IMR-90 (cell line): ENCODE measurements around the gene TMEM259. TPM values are rescaled to one million over a fixed set of nuclear protein-coding genes. Genes with fewer than 3 reads are reported as not detected.

Source experiments
- ATAC-seq: fragments of 200-7000 bp; cut with Tn5 transposase; 2 replicates; pipeline ENCODE4 v1.9.1; 2020; ENCODE audit warnings: low read depth, mild to moderate bottlenecking, moderate library complexity
- BruUV-seq: library from RNA; stranded (reverse); fragments of 400-500 nt; replicated peaks from 2 replicates; lab custom pipeline; 2021; lab: Mats Ljungman, UMichigan
- CTCF ChIA-PET: fragments of 300-600 bp; formaldehyde crosslinking; extraction: SDS; loops from one replicate; lab custom pipeline; 2021; ENCODE audit warnings: antibody characterized with exemption; lab: Yijun Ruan, JAX
- POLR2A ChIA-PET: fragments of 300-600 bp; sonication (Branson Sonifier 250); formaldehyde crosslinking; loops from one replicate; lab custom pipeline; 2022; ENCODE audit warnings: antibody characterized with exemption; ENCODE audit not compliant: unreplicated experiment; lab: Charles Lee
- DNase-seq: peaks from one replicate; pipeline ENCODE4 v3.0.0; 2013
- H2AFZ ChIP-seq: replicated peaks from 2 replicates; pipeline ENCODE3; 2013; ENCODE audit warnings: low read length, mild to moderate bottlenecking; ENCODE audit not compliant: poor library complexity
- H2AK5ac ChIP-seq: 2 replicates; pipeline ENCODE4 v1.6.1; 2013; ENCODE audit warnings: low read depth, low read length, inconsistent platforms
- H2AK9ac ChIP-seq: replicated peaks from 2 replicates; pipeline ENCODE3; 2013; ENCODE audit warnings: mild to moderate bottlenecking, low read depth, low read length, moderate library complexity; ENCODE audit not compliant: poor library complexity
- H2BK120ac ChIP-seq: 2 replicates; pipeline ENCODE4 v1.6.1; 2013; ENCODE audit warnings: low read depth, low read length, inconsistent platforms
- H2BK15ac ChIP-seq: 3 replicates; pipeline ENCODE4 v1.6.1; 2013; ENCODE audit warnings: low read depth, low read length, inconsistent platforms
- H2BK20ac ChIP-seq: 2 replicates; pipeline ENCODE4 v1.6.1; 2013; ENCODE audit warnings: low read depth, mild to moderate bottlenecking, inconsistent platforms, low read length, moderate library complexity
- H2BK5ac ChIP-seq: 2 replicates; pipeline ENCODE4 v1.6.1; 2013; ENCODE audit warnings: mild to moderate bottlenecking, low read depth, low read length, inconsistent platforms; ENCODE audit not compliant: poor library complexity, severe bottlenecking
- H3K14ac ChIP-seq: replicated peaks from 2 replicates; pipeline ENCODE4 v1.6.1; 2013; ENCODE audit warnings: low read depth, low read length, inconsistent platforms
- H3K18ac ChIP-seq: 2 replicates; pipeline ENCODE4 v1.6.1; 2013; ENCODE audit warnings: low read depth, low read length, control low read depth
- H3K23ac ChIP-seq: 2 replicates; pipeline ENCODE4 v1.6.1; 2013; ENCODE audit warnings: low read depth, low read length, inconsistent platforms
- H3K27ac ChIP-seq: 2 replicates; pipeline ENCODE4 v1.5.1; 2013; ENCODE audit warnings: mild to moderate bottlenecking, control low read depth, low read length; ENCODE audit not compliant: insufficient read depth
- H3K27me3 ChIP-seq: 2 replicates; pipeline ENCODE4 v1.6.1; 2013; ENCODE audit warnings: low read length; ENCODE audit not compliant: control insufficient read depth, insufficient read depth
- H3K36me3 ChIP-seq: 2 replicates; pipeline ENCODE4 v1.6.1; 2013; ENCODE audit warnings: low read length, mixed read lengths; ENCODE audit not compliant: control insufficient read depth, insufficient read depth
- H3K4ac ChIP-seq: 2 replicates; pipeline ENCODE4 v1.6.1; 2013; ENCODE audit warnings: low read depth, low read length, inconsistent platforms
- H3K4me1 ChIP-seq: 2 replicates; pipeline ENCODE4 v1.6.1; 2013; ENCODE audit warnings: low read length, mixed read lengths; ENCODE audit not compliant: control insufficient read depth, insufficient read depth
- H3K4me2 ChIP-seq: 2 replicates; pipeline ENCODE4 v1.6.1; 2013; ENCODE audit warnings: low read depth, mild to moderate bottlenecking, control low read depth, low read length, moderate library complexity
- H3K4me3 ChIP-seq: 2 replicates; pipeline ENCODE4 v1.5.1; 2013; ENCODE audit warnings: low read depth, mild to moderate bottlenecking, control low read depth, low read length, moderate library complexity; ENCODE audit not compliant: insufficient read depth
- H3K56ac ChIP-seq: 2 replicates; pipeline ENCODE4 v1.6.1; 2013; ENCODE audit warnings: low read length, inconsistent platforms; ENCODE audit not compliant: insufficient read depth; ENCODE audit errors: extremely low read depth
- H3K79me1 ChIP-seq, 2 experiments: 2 replicates each; pipeline ENCODE4 v1.6.1; 2013; ENCODE audit warnings: low read length in 2 of 2, inconsistent platforms in 1 of 2, low read depth in 1 of 2
- H3K9ac ChIP-seq: 2 replicates; pipeline ENCODE4 v1.6.1; 2013; ENCODE audit warnings: low read depth, low read length, control low read depth
- H3K9me1 ChIP-seq: 2 replicates; pipeline ENCODE4 v1.6.1; 2013; ENCODE audit warnings: low read length, inconsistent platforms; ENCODE audit not compliant: insufficient read depth
- H3K9me3 ChIP-seq: 2 replicates; pipeline ENCODE4 v1.6.1; 2013; ENCODE audit warnings: low read length; ENCODE audit not compliant: control insufficient read depth, insufficient read depth
- H4K20me1 ChIP-seq: 2 replicates; pipeline ENCODE4 v1.6.1; 2013; ENCODE audit warnings: low read length, inconsistent platforms; ENCODE audit not compliant: insufficient read depth
- H4K5ac ChIP-seq: 2 replicates; pipeline ENCODE4 v1.6.1; 2013; ENCODE audit warnings: mild to moderate bottlenecking, low read depth, low read length, control low read depth
- H4K8ac ChIP-seq, 2 experiments: 2 replicates each; pipeline ENCODE4 v1.6.1; 2013; ENCODE audit warnings: low read depth in 2 of 2, low read length in 2 of 2, control low read depth in 1 of 2, inconsistent platforms in 1 of 2
- H4K91ac ChIP-seq: 2 replicates; pipeline ENCODE4 v1.6.1; 2013; ENCODE audit warnings: low read depth, low read length, inconsistent platforms; ENCODE audit not compliant: insufficient read depth
- BHLHE40 ChIP-seq: fragments of 150-350 bp; IDR thresholded peaks from 2 replicates; pipeline ENCODE4 v1.6.1; 2016; ENCODE audit warnings: mild to moderate bottlenecking, low read depth, low read length
- CEBPB ChIP-seq: IDR thresholded peaks from 2 replicates; pipeline ENCODE4 v1.6.1; 2012; ENCODE audit warnings: low read depth, low read length, improper control_type of control experiment
- CHD1 ChIP-seq: IDR thresholded peaks from 2 replicates; pipeline ENCODE4 v1.6.1; 2012; ENCODE audit warnings: low read depth, low read length, improper control_type of control experiment
- FOS ChIP-seq: fragments of 150-350 bp; IDR thresholded peaks from 2 replicates; pipeline ENCODE4 v1.6.1; 2016; ENCODE audit warnings: low read depth, low read length
- MAFK ChIP-seq: IDR thresholded peaks from 2 replicates; pipeline ENCODE4 v1.6.1; 2012; ENCODE audit warnings: low read depth, low read length, improper control_type of control experiment
- MAZ ChIP-seq: IDR thresholded peaks from 2 replicates; pipeline ENCODE4 v1.6.1; 2012; ENCODE audit warnings: low read depth, mild to moderate bottlenecking, low read length, improper control_type of control experiment, moderate library complexity, borderline replicate concordance
- MXI1 ChIP-seq: IDR thresholded peaks from 2 replicates; pipeline ENCODE4 v1.6.1; 2012; ENCODE audit warnings: low read depth, mild to moderate bottlenecking, low read length, moderate library complexity, borderline replicate concordance
- NFE2L2 ChIP-seq: fragments of 150-350 bp; IDR thresholded peaks from 2 replicates; pipeline ENCODE4 v1.6.1; 2016; ENCODE audit warnings: low read depth, mild to moderate bottlenecking, low read length
- POLR2A ChIP-seq: IDR thresholded peaks from 2 replicates; pipeline ENCODE4 v1.6.1; 2012; ENCODE audit warnings: mild to moderate bottlenecking, low read depth, low read length
- RCOR1 ChIP-seq: IDR thresholded peaks from 2 replicates; pipeline ENCODE4 v1.6.1; 2012; ENCODE audit warnings: mild to moderate bottlenecking, low read length, improper control_type of control experiment; ENCODE audit not compliant: insufficient replicate concordance
- RFX5 ChIP-seq: IDR thresholded peaks from 2 replicates; pipeline ENCODE4 v1.8.0; 2012; ENCODE audit warnings: low read depth, mild to moderate bottlenecking, low read length, moderate library complexity
- SMC3 ChIP-seq: fragments of 150-350 bp; IDR thresholded peaks from 2 replicates; pipeline ENCODE4 v1.6.1; 2016; ENCODE audit warnings: low read depth, mild to moderate bottlenecking, antibody characterized with exemption, low read length, moderate library complexity
- WGBS, 2 experiments: methylation state at CpG; one replicate each; pipeline versions ENCODE4 v1.1.5 to v1.1.7; 2013; ENCODE audit warnings: missing lambda C conversion rate in 2 of 2; ENCODE audit not compliant: insufficient read length in 1 of 2; ENCODE audit errors: extremely low coverage in 2 of 2; 5-methylcytosine and 5-hydroxymethylcytosine counted together
- dilution Hi-C: fragments of 300-500 bp; cut with HindIII; formaldehyde crosslinking; loops from one replicate; pipeline ENCODE4 v1.14.3; 2018; ENCODE audit warnings: low sequenced_read_pairs; ENCODE audit not compliant: unreplicated experiment
- in situ Hi-C: fragments of 300-500 bp; cut with MboI; formaldehyde crosslinking; loops from 3 replicates; pipeline ENCODE4 v1.14.3; 2019; ENCODE audit warnings: low sequenced_read_pairs, inconsistent platforms, mixed read lengths
- intact Hi-C: fragments of 100-400 bp; cut with micrococcal nuclease; formaldehyde crosslinking; loops from 2 replicates; pipeline ENCODE4 v1.10.0; 2022
- polyA plus RNA-seq, 3 experiments: library from polyadenylated mRNA; depleted of rRNA; stranded (reverse); fragments of >200 nt; gene quantifications; 2 replicates each; pipeline ENCODE4 v1.2.3, GENCODE V29; 2012; ENCODE audit warnings: low replicate concordance in 1 of 3
- total RNA-seq: library from RNA; depleted of rRNA; stranded (reverse); fragments of >200 nt; gene quantifications from 2 replicates; pipeline ENCODE4 v1.2.3, GENCODE V29; 2012
- TF ChIP-seq, protein P1 (sequence below): fragments of 150-350 bp; IDR thresholded peaks from 2 replicates; pipeline ENCODE4 v1.6.1; 2016; ENCODE audit warnings: low read depth, mild to moderate bottlenecking, low read length, moderate library complexity, borderline replicate concordance
- TF ChIP-seq, protein P2 (sequence below): conservative IDR thresholded peaks from 2 replicates; pipeline ENCODE4 v1.5.1; 2012; ENCODE audit warnings: mild to moderate bottlenecking, low read depth, low read length, improper control_type of control experiment
- TF ChIP-seq, protein P3 (sequence below): fragments of 150-350 bp; IDR thresholded peaks from 2 replicates; pipeline ENCODE4 v1.6.1; 2017; ENCODE audit warnings: mild to moderate bottlenecking, antibody characterized with exemption, low read length, low read depth

The TMEM259 gene
- total and polyA plus RNA-seq, 2 of the 4 experiments (the other 2 are of a cell fraction): 22.6 to 153 TPM

DNA sequence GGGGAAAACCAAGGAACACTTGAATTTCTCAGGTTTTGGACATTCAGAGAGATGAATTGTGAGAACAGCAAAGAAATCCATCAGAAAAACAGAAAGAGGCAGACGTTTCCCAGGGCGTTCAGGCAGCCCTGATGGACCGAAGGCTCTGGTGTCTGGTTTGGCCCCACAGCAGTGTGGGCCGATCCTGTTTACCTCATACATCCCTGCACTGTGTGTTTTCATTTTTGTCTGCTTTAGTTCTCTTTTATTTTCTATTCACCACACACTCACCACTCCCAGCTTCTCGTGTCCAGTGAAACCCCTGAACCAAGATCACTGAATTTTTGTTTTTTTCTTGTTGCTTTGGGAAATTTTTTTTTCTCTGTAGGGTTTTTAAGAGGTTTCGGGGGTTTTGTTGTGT is 48.6 kb downstream of the TMEM259 start (continued):
- TF ChIP-seq, protein P1, sequence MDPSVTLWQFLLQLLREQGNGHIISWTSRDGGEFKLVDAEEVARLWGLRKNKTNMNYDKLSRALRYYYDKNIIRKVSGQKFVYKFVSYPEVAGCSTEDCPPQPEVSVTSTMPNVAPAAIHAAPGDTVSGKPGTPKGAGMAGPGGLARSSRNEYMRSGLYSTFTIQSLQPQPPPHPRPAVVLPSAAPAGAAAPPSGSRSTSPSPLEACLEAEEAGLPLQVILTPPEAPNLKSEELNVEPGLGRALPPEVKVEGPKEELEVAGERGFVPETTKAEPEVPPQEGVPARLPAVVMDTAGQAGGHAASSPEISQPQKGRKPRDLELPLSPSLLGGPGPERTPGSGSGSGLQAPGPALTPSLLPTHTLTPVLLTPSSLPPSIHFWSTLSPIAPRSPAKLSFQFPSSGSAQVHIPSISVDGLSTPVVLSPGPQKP: no peak

DNA sequence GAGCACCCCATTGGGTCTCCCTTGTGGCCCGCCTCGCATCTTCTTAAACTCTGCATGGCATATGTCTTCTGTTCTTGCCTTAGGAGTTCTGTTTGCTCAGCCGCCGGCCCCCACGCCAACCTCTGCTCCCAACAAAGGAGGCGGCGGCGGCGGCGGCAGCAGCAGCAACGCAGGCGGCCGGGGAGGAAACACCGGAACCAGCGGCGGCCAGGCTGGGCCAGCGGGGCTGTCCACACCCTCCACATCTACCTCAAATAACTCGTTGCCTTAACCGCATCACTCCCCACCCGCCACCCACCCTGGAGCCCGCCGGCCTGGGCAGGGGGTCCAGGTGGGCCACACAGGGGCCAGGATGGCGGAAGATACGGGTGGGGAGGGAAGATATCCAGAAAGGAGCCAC is 49.1 kb downstream of the TMEM259 start:
- no peak overlapping the region for H3K18ac ChIP-seq
- dilution Hi-C loops: no loop called here
- H3K9ac ChIP-seq: no peak overlapping the region
- TF ChIP-seq, protein P2, sequence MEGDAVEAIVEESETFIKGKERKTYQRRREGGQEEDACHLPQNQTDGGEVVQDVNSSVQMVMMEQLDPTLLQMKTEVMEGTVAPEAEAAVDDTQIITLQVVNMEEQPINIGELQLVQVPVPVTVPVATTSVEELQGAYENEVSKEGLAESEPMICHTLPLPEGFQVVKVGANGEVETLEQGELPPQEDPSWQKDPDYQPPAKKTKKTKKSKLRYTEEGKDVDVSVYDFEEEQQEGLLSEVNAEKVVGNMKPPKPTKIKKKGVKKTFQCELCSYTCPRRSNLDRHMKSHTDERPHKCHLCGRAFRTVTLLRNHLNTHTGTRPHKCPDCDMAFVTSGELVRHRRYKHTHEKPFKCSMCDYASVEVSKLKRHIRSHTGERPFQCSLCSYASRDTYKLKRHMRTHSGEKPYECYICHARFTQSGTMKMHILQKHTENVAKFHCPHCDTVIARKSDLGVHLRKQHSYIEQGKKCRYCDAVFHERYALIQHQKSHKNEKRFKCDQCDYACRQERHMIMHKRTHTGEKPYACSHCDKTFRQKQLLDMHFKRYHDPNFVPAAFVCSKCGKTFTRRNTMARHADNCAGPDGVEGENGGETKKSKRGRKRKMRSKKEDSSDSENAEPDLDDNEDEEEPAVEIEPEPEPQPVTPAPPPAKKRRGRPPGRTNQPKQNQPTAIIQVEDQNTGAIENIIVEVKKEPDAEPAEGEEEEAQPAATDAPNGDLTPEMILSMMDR: no peak
- TF ChIP-seq NFE2L2 (no peak), SMC3 (no peak), BHLHE40 (no peak), RFX5 (no peak), CEBPB (no peak), MAFK (no peak), POLR2A (no peak), MAZ (no peak), MXI1 (no peak), RCOR1 (no peak), FOS (no peak), CHD1 (no peak)
- TF ChIP-seq, protein P3, sequence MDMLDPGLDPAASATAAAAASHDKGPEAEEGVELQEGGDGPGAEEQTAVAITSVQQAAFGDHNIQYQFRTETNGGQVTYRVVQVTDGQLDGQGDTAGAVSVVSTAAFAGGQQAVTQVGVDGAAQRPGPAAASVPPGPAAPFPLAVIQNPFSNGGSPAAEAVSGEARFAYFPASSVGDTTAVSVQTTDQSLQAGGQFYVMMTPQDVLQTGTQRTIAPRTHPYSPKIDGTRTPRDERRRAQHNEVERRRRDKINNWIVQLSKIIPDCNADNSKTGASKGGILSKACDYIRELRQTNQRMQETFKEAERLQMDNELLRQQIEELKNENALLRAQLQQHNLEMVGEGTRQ: no peak
- H4K20me1 ChIP-seq: peaks cover 3% of the 10 kb centered on the region; the same call in 1 of the 2 replicates
- H2AK5ac ChIP-seq: no peak overlapping the region
- no peak overlapping the region for H4K5ac ChIP-seq
- in situ Hi-C loops: no loop called here
- no peak overlapping the region for H2BK15ac ChIP-seq
- no TSS peak for BruUV-seq
- H3K14ac ChIP-seq: no peak overlapping the region
- no peak overlapping the region for H3K23ac ChIP-seq
- H2AK9ac ChIP-seq: no peak overlapping the region
- H3K9me3 ChIP-seq: peaks cover 5% of the 10 kb centered on the region
- 97% methylated on average over 6 of the region's 24 CpGs; no CpG with 5 or more reads in 1 of the 2 experiments for WGBS, 2 experiments
- H3K27me3 ChIP-seq: no peaks in the 10 kb centered on the region
- no peaks in the 10 kb centered on the region for H3K9me1 ChIP-seq
- no peak overlapping the region for H3K4me2 ChIP-seq
- H2BK120ac ChIP-seq: no peak overlapping the region
- no peaks in the 10 kb centered on the region for H3K4me1 ChIP-seq
- no peak overlapping the region for H3K56ac ChIP-seq
- H4K8ac ChIP-seq: no peak overlapping the region
- intact Hi-C loops: no loop called here
- H2BK20ac ChIP-seq: no peak overlapping the region
- no peak overlapping the region for H3K27ac ChIP-seq
- no peak for DNase-seq
- CTCF ChIA-PET: no interaction called here
- no peak overlapping the region for H2BK5ac ChIP-seq
- H3K36me3 ChIP-seq: peaks cover 52% of the 10 kb centered on the region
- peaks cover 20 to 32% of the 10 kb centered on the region in 2 experiments for H3K79me1 ChIP-seq
- H2AFZ ChIP-seq: no peak overlapping the region
- POLR2A ChIA-PET: no interaction called here
- no peak overlapping the region for H3K4me3 ChIP-seq
- H4K91ac ChIP-seq: no peak overlapping the region
- no peak for ATAC-seq
- H3K4ac ChIP-seq: no peak overlapping the region
